ENCODE data around the gene USP14. TPM values are rescaled to one million over a fixed set of nuclear protein-coding genes. Genes with fewer than 3 reads are reported as not detected.

USP14 gene
- total RNA-seq, 4 donors from 2014 or later = 33.9 to 90.3 (median 42.8) TPM

DNA sequence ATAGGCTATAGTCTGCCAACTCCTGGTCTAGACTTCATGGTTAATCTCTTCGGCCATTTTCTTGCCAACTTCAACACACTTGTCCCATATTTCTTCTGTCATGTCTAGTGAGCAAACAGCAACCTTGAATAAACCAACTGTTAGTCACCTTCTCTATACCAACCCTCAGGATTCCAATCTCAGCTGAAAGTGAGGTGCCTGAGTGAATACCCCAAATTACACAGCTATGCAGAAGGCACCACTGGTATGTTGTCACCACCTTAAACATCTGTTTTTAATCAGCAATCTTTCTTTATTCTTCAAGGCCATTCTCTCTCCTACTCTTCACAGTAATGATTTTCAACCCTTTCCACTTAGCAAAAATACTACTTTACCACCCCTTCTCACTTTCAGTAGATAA is 70.2 kb downstream of the USP14 start:
- TF ChIP-seq CTCF (IDR thresholded peaks at IDR 0.05; ENCODE audit: low read depth) = no peak

DNA sequence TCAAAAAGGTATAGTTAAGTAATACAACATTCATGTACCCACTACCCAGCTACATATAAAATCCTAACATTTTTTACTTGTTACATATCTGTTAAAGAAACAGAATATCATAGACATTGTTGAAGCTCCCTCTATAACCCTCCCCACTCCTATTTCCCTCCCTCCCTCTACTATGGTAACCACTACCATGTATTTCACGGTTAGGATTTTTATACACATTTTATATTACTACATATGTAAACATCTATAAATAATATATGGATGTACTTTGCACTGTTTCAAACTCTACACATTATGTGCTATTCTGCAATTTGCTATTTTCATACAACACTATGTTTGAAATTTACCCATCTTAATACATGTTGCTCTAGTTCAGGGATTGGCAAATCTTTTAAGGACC is 73.2 kb downstream of the USP14 start:
- TF ChIP-seq CTCF (IDR thresholded peaks at IDR 0.05; ENCODE audit: low read depth) = no peak

DNA sequence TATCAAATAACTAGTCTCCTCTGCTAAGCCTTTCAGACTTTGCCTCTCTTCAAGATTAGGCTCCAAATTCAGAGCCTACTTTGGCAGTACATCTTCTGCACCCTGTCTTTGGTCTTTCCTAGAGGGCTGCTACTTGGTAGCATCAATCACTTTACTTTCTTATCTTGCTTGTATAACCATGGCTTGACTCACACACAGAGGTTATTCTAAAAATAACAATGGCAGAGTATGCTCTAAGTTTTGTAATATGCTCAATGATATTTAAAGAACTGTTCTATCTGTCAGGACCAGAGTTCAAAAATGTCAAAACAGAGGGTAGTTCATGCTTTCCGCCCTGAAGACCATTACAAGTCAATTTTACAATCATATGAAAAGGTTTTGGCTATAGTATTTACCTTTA is 81.8 kb downstream of the USP14 start:
- TF ChIP-seq CTCF (IDR thresholded peaks at IDR 0.05; ENCODE audit: low read depth) = no peak

DNA sequence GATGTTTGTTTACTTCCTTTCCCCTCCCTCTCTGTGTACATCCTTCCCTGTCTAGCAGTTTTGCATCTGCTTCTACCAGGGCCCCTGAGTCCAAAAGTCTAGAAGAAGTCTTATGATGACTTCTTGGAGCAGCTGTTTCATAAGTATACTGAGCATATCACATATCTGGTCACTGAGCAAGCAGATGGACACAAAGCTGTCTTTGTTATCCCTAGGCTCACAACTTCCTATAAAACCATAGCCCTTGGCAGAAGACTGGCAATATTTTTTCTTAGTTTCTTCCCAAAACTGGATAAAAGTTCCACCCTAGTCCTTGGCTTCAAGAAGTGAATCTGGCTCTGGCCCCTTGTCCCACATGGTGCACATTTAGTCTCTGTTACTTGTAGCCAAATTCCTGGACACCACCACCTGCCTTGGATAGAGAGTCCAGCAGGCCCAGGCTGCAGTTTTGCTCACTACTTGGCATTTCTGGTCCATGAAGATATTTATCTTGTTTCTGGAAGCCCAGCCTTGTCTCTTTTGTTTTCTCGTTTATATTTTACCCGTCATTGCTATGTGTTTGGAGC is 87.0 kb downstream of the USP14 start:
- no peak for TF ChIP-seq CTCF (IDR thresholded peaks at IDR 0.05; ENCODE audit: low read depth)

DNA sequence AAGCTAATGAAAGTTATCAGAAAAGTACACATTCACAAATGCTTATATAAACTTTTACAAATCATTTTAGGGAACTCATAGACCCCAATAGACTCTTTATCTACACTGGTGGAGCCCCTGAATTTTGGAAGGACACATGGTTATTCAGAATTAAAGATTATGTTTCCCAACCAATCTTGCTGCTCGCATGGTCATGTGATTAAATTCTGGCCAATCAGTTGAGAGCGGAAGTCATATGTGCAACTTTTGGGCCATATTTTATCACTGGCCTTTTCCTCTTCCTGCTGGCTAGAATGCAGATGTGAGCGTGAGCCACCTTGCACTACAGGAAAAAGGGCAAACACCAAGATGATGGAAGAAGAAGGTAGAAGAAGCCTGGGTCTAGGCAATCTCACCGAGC is 89.7 kb downstream of the USP14 start:
- no peak for TF ChIP-seq CTCF (IDR thresholded peaks at IDR 0.05; ENCODE audit: low read depth)

- TF ChIP-seq CTCF (IDR thresholded peaks at IDR 0.05; ENCODE audit: low read depth) = no peak
Measured at GRCh38 chr18:250685-251084, 92.3 kb downstream of the USP14 start.

DNA sequence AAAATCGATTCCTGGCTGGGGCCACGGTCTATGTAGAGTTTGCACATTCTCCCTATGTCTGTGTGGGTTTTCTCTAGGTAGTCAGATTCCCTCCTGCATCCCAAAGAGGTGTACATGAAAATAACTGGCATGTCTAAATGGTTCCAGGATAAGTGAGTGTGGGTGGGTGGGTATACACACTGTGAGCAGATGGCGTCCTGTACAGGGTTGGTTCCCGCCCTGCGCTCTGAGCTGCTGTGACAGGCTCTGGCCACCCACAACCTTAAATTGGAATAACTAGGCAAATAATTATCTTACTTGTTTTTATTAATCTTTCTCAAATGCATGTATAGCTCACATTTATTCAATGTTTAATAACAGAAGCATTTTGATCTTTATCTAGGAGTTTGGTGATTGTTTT is 93.2 kb downstream of the USP14 start:
- no peak for TF ChIP-seq CTCF (IDR thresholded peaks at IDR 0.05; ENCODE audit: low read depth)
